Esophagus muscularis mucosa (tissue), 4 donors: Measurements from ENCODE around the gene GRID1. TPM values are rescaled to one million over a fixed set of nuclear protein-coding genes. Genes with fewer than 3 reads are reported as not detected.

ENCODE experiments used
- DNase-seq: peaks from one replicate; pipeline ENCODE4 v3.0.0-alpha.2; 2017; ENCODE audit errors: extremely low spot score
- H3K27ac ChIP-seq, 4 donors: fragments of 200-600 bp; sonication (generic); replicated peaks in 1 of 4; 1 replicate in 3 of 4; 2 replicates in 1 of 4; pipeline ENCODE4 v1.5.1; 2016 to 2019; ENCODE audit warnings: mild to moderate bottlenecking in 1 of 4
- H3K27me3 ChIP-seq, 4 donors: fragments of 200-600 bp; sonication (generic); one replicate each; pipeline versions ENCODE4 v1.5.1 to v1.6.0; 2016 to 2019
- H3K36me3 ChIP-seq, 4 donors: fragments of 200-600 bp; sonication (generic); one replicate each; pipeline ENCODE4 v1.5.1; 2016 to 2019
- H3K4me1 ChIP-seq, 4 donors: fragments of 200-600 bp; sonication (generic); one replicate each; pipeline ENCODE4 v1.5.1; 2016 to 2019
- H3K4me3 ChIP-seq, 4 donors: fragments of 200-600 bp; sonication (generic); 1 replicate in 2 of 4; 2 replicates in 2 of 4; pipeline ENCODE4 v1.5.1; 2016 to 2019; ENCODE audit warnings: mild to moderate bottlenecking in 4 of 4, moderate library complexity in 1 of 4
- H3K9me3 ChIP-seq, 4 donors: fragments of 200-600 bp; sonication (generic); 1 replicate in 3 of 4; 2 replicates in 1 of 4; pipeline ENCODE4 v1.5.1; 2016 to 2019
- EP300 ChIP-seq: sonication (generic); formaldehyde crosslinking; IDR thresholded peaks from one replicate; pipeline ENCODE4 v1.6.1; 2017; ENCODE audit warnings: antibody characterized with exemption
- POLR2A ChIP-seq: fragments of 450-650 bp; IDR thresholded peaks from one replicate; pipeline ENCODE4 v1.6.1; 2017; ENCODE audit warnings: antibody characterized with exemption, moderate library complexity, mild to moderate bottlenecking, low read depth
- POLR2AphosphoS5 ChIP-seq, 2 donors: sonication (generic); formaldehyde crosslinking; IDR thresholded peaks; one replicate each; pipeline ENCODE4 v1.6.1; 2017; ENCODE audit warnings: antibody characterized with exemption in 2 of 2
- WGBS: methylation state at CpG from one replicate; pipeline ENCODE4 v1.1.5; 2018; 5-methylcytosine and 5-hydroxymethylcytosine counted together
- intact Hi-C: fragments of 100-400 bp; cut with DNase I; formaldehyde crosslinking; loops from one replicate; pipeline ENCODE4 v1.15.1; 2023
- total RNA-seq, 4 donors: library from RNA; depleted of rRNA; stranded (reverse); fragments of >200 nt; gene quantifications; one replicate each; pipeline versions ENCODE4 v1.1.0 to v1.2.1, GENCODE V29; 2016
- TF ChIP-seq, protein P1 (sequence below), 3 experiments: fragments of 200-600 bp in 2 of 3; fragments of 450-650 bp in 1 of 3; sonication (generic) in 2 of 3; IDR thresholded peaks; one replicate each; pipeline ENCODE4 v1.5.1; 2017 to 2019; ENCODE audit warnings: antibody characterized with exemption in 3 of 3, mild to moderate bottlenecking in 2 of 3, moderate library complexity in 1 of 3

The GRID1 gene
- total RNA-seq, 4 donors from 2014 or later = under 0.01 to 1.3 (median 1.1) TPM

DNA sequence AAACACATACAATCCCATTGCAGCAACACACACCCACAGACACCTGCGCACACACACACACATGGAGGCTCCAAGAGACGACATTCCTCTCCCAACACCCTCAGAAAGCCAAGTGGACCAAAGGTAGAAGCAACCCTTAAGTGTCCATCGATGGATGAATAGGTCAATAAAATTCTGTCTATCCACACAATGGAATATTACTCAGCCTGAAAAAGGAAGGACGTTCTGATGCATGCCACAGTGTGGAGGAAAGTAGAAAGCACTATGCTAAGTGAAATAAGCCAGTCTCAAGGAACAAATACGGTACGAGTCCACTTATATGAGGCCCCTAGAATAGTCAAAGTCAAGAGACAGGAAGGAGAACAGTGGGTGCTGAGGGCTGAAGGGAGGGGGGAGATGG, 174.4 kb downstream of the GRID1 start:
- WGBS = 92% methylated on average over 6 of the region's 6 CpGs
- TF ChIP-seq POLR2A (no peak), EP300 (no peak), POLR2AphosphoS5 (IDR thresholded peaks at IDR 0.05) (no peak)
- TF ChIP-seq, protein P1, sequence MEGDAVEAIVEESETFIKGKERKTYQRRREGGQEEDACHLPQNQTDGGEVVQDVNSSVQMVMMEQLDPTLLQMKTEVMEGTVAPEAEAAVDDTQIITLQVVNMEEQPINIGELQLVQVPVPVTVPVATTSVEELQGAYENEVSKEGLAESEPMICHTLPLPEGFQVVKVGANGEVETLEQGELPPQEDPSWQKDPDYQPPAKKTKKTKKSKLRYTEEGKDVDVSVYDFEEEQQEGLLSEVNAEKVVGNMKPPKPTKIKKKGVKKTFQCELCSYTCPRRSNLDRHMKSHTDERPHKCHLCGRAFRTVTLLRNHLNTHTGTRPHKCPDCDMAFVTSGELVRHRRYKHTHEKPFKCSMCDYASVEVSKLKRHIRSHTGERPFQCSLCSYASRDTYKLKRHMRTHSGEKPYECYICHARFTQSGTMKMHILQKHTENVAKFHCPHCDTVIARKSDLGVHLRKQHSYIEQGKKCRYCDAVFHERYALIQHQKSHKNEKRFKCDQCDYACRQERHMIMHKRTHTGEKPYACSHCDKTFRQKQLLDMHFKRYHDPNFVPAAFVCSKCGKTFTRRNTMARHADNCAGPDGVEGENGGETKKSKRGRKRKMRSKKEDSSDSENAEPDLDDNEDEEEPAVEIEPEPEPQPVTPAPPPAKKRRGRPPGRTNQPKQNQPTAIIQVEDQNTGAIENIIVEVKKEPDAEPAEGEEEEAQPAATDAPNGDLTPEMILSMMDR (IDR thresholded peaks at IDR 0.05) = no peak
- H3K4me1 ChIP-seq = no peaks in the 10 kb centered on the region
- H3K27me3 ChIP-seq = no peaks in the 10 kb centered on the region
- intact Hi-C loops = no loop called here
- no peaks in the 10 kb centered on the region for H3K9me3 ChIP-seq
- DNase-seq = no peak
- H3K36me3 ChIP-seq = no peaks in the 10 kb centered on the region
- no peak overlapping the region for H3K27ac ChIP-seq
- no peak overlapping the region for H3K4me3 ChIP-seq

DNA sequence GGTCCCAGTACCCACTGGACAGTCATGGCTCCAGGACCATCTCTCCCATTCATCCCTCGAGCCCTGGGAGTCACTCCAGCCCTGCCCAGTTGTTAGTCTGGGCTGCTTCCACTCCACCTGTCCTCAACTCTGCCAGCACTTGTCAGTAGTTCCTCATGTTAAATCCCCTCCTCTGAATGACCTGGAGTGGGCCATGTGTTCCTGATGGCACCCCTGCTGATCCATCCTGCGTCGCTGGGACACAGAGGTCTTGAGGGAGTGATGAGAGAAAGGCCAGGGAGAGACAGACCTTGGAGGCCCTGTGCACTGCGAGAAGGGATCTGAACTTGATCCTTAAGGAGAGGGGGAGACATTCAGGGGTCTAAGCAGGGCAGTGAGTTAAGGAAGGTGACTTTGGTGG, 174.9 kb downstream of the GRID1 start:
- no peaks in the 10 kb centered on the region for H3K9me3 ChIP-seq
- H3K27me3 ChIP-seq = no peaks in the 10 kb centered on the region
- no peak for DNase-seq
- no peaks in the 10 kb centered on the region for H3K36me3 ChIP-seq
- intact Hi-C loops = no loop called here
- TF ChIP-seq POLR2A (no peak), EP300 (no peak), POLR2AphosphoS5 (IDR thresholded peaks at IDR 0.05) (no peak)
- TF ChIP-seq, protein P1 (IDR thresholded peaks at IDR 0.05) = no peak
- H3K4me3 ChIP-seq = no peak overlapping the region
- WGBS = 76% methylated on average over 4 of the region's 4 CpGs
- H3K27ac ChIP-seq = no peak overlapping the region
- no peaks in the 10 kb centered on the region for H3K4me1 ChIP-seq

DNA sequence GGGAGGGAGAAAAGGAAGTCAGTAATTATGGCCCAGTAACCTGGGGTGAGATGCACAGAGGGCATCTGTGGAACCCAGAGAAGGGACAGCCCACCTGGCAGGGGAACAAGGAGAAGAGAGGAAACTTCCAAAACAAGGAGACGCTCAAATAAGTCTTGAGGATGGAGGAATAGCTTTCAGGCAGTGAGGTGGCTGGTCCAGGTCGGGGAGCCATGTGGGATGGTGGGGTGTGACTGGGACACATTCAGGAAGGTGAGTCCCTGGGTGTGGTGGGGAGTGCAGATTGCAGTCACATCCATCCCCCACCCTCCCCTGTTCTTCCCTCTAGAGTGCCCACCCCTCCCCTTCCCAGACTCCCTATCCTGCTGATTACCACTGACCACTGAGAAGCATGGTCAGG, 175.4 kb downstream of the GRID1 start:
- intact Hi-C loops = no loop called here
- Histone ChIP-seq H3K4me3 (no peak overlapping the region), H3K4me1 (no peaks in the 10 kb centered on the region), H3K27me3 (no peaks in the 10 kb centered on the region), H3K27ac (no peak overlapping the region), H3K36me3 (no peaks in the 10 kb centered on the region), H3K9me3 (peaks cover 0 to 4% (median 2%) of the 10 kb centered on the region in 4 donors)
- TF ChIP-seq, protein P1 (IDR thresholded peaks at IDR 0.05) = no peak
- DNase-seq = no peak
- WGBS = 83% methylated on average over 2 of the region's 2 CpGs

DNA sequence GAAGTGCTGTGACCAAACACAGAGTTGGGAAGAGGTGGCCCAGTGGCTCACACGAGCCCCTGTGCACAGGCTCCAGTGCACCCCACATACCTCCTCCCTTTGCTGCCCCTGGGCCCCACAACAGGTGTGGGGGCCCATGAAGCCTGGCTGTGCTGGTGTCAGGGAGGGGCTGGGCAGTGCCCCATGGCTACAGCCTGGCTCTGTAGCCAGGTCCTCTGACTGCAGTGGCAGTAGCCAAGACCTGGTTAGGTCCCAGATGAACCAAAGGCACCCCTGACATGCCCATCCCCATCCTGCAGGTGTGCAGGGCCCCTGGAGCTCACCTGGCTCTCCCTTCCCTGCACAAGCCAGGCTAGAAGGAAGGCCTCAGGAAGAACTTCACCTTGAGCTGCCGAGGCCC, 176.3 kb downstream of the GRID1 start:
- WGBS = no CpG with 5 or more reads among the region's 2 CpGs
- peaks cover 0 to 4% (median 2%) of the 10 kb centered on the region in 4 donors for H3K9me3 ChIP-seq
- TF ChIP-seq POLR2A (no peak), POLR2AphosphoS5 (IDR thresholded peaks at IDR 0.05) (no peak), EP300 (no peak)
- no peak overlapping the region for H3K27ac ChIP-seq
- H3K4me1 ChIP-seq = no peaks in the 10 kb centered on the region
- H3K36me3 ChIP-seq = no peaks in the 10 kb centered on the region
- intact Hi-C loops = no loop called here
- DNase-seq = no peak
- no peak overlapping the region for H3K4me3 ChIP-seq
- no peaks in the 10 kb centered on the region for H3K27me3 ChIP-seq

DNA sequence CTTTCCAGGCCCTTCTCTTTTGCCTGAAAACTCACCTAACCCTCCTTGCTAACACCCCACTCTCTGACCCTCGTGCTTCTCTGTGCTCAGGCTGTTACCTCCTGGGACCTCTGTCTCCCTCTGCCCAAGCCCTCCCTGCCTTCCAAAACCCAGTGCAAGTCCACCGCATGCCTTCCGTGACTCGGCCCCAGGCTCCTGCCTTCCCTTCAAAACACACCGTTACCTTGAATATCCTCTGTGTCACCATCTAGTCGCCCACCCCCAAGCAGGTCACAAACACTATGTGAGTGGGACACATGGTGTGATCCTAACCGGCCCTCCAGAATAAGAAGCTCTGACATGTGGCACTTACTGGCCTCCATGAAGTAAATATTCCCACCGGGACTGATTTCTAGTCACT, 176.7 kb downstream of the GRID1 start:
- intact Hi-C loops = no loop called here
- no peaks in the 10 kb centered on the region for H3K4me1 ChIP-seq
- H3K36me3 ChIP-seq = no peaks in the 10 kb centered on the region
- no peaks in the 10 kb centered on the region for H3K27me3 ChIP-seq
- H3K27ac ChIP-seq = no peak overlapping the region
- TF ChIP-seq, protein P1 (IDR thresholded peaks at IDR 0.05) = no peak
- no peak for TF ChIP-seq POLR2AphosphoS5 (IDR thresholded peaks at IDR 0.05)
- TF ChIP-seq EP300 = no peak
- no peak for TF ChIP-seq POLR2A
- WGBS = 80% methylated on average over 8 of the region's 8 CpGs
- no peak for DNase-seq
- H3K4me3 ChIP-seq = no peak overlapping the region
- peaks cover 0 to 4% (median 2%) of the 10 kb centered on the region in 4 donors for H3K9me3 ChIP-seq
